NCI-H510A treated with DMSO at 0.1 percent for 48 hours (cell line): ENCODE data around the gene POU2F1.
"Not testable (repeated sequence)": the region's sequence is repeated elsewhere in the genome, so short reads cannot be mapped to it uniquely, and the experiment has no call there.

ENCODE experiments used
- DNase-seq: peaks from one replicate; lab custom pipeline; 2025; lab: John Stamatoyannopoulos, UW

The POU2F1 gene

DNA sequence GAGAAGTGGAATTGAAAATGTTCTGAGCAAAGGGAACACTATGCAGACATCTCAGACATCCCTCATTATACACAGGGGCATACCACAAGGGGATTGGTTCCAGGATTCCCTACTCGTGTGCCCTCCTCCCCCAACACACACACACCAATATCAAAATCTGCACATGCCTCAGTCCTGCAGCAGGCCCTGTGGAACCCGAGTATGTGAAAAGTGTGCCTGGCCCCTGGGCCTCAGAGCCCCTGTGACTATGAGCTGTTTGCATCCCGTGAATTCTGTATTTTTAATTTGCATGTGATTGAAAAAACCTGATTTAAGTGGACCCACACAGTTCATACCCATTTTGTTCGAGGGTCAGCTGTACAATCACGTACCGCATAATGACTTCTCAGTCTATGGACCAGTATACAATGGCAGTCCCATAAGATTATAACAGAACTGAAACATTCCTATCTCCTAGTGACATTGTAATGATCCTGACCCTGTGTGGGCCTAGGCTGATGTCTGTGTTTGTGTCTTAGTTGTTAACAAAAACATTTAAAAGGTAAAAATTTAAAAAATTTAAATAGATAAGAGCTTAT lies 11.3 kb downstream of the POU2F1 start:
- no peak for DNase-seq

DNA sequence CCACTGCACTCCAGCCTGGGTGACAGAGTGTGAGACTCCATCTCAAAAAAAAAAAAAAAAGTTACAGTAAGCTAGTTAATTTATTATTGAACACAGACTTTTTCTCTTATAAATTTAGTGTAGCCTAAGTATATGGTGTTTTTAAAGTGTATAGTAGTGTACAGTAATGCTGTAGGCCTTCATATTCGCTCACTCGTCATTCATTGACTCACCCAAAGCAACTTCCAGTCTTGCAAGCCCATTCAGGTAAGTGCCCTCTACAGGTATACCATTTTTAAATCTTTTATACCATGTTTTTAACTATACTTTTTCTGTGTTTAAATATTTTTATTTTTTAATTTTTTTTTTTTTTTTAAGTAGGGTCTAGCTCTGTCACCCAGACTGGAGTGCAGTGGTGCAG lies 12.1 kb downstream of the POU2F1 start:
- no peak for DNase-seq

DNA sequence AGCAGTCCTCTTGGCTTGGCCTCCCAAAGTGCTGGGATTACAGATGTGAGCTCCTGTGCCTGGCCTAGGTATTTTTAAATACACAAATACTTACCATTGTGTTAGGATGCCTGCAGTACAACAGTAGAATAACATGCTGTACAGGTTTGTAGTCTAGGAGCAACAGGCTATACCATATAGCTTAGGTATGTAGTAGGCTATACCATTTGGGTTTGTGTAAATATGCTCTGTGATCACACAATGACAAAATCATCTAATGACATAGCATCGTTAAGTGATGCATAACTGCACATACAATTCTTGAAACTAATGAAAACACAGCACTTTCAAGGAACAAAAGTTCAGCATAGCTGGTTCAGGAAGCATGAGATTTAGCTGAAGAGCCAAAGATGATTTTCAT lies 12.7 kb downstream of the POU2F1 start:
- no peak for DNase-seq

DNA sequence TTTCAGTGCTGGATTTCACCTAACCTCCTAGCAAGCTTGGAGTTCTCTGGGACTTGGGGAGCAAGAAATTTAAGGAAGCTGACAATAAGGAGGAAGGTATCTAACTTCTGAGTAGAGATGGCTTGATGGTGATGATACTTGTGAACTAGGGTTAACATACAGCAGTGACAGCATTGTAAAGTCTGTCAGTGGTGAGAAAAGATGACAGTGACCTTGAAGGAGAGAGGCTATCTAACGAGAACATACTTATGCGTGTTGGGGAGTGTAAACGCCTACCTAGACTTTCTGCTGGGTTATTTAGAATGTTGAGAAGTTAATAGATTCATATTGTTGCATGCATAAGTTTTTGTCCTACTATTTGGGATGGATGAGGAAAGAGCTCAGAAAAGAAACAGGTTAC lies 16.3 kb downstream of the POU2F1 start:
- no peak for DNase-seq

DNA sequence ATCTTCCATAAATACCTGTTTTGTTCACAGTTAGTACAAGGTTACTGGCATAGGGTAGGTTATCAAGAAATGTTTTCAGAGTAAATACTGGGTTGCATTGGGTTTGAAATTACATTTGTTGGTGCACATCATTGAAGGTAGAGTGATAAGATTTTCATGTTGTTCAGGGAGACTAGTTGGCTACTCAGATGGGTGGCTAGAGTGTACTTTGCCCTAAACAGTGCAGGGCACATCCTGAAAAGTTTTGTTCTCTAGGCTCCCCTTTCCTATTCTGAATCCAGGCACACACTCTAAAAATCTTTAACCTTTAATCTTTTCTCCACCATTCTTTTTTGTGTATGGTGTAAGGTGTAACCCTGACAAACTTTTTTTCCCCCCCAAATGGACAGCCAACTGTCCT lies 18.0 kb downstream of the POU2F1 start:
- DNase-seq, result no peak

DNA sequence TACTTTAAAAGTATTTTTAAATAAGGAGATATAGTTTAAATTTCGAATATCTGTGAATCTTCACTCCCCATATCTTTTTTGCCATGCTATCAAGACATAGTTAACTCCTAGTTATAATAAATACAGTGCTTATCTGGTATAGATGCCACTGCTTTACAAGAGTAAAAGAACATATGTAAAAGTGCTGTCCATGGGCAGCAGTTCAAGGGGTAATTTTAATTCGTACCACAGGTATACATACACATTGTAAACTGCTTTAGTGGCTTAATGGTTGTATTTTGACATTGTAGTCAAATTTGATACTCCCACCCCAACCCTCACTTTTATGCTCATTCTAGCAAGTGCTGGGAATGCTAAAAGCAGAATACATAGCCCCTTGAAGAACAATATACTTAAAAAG lies 18.6 kb downstream of the POU2F1 start:
- no peak for DNase-seq

DNA sequence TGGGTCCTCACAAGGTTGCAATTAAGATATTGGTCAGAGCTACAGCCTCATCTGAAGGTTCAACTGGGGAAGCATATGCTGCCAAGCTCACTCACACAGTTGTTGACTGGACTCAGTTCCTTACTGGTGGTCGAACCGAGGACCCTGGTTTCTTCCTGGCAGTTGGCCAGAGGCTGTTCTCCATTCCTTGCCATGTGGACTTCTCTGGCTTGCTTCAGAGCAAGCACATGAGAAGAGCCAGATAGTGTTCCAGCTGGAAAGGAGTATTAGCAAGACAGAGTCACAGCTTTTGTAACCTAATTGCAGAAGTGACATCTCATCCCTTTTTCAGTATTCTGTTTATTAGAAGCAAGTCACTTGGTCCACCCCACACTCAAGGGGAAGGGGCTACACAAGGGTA lies 23.6 kb downstream of the POU2F1 start:
- no peak for DNase-seq

DNA sequence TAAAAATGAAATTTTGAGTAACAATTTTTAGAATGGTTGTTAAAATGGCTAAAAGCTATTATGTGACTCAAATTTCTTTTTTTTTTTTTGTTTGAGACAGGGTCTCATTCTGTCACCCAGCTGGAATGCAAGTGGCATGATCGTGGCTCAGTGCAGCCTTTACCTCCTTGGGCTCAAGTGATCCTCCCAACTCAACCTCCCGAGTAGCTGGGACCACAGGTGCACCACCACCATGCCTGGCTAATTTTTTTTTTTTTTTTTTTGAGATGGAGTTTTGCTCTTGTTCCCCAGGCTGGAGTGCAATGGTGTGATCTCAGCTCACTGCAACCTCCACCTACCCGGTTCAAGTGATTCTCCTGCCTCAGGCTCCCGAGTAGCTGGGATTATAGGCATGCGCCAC lies 24.5 kb downstream of the POU2F1 start:
- DNase-seq, result not testable (repeated sequence)

DNA sequence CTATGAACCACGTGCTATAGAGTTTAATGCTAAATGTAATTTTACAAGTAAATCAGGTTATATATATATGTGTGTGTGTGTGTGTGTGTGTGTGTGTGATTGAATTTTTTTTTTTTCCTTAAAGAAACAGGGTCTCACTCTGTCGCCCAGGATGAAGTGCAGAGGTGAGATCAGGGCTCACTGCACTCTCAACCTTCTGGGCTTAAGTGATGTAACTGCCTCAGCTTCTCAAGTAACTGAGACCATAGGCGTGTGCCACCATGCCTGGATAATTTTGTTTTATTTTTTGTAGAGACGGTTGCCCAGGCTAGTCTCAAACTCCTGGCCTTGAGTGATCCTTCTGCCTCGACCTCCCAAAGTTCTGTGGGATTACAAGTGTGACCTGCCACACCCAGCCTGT lies 26.3 kb downstream of the POU2F1 start:
- no peak for DNase-seq

DNA sequence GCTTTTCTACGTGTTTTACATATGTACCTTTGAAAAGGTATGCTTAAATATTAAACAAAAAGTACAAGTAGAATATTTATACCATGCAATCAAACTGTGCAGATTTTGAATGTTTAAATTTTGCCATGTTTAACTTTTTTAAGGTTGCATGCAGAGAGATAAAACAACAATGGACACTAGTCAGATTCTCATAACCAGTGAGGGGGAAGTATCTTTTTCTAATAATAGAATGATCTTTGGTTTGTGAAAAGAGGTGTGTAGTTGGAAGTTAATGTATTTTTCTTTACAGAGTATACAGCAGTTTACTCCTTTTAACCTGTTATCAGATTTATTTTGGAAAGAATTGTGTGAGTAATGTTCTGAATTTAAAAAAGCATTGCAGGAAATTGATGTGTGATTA lies 27.1 kb downstream of the POU2F1 start:
- DNase-seq, result no peak

DNA sequence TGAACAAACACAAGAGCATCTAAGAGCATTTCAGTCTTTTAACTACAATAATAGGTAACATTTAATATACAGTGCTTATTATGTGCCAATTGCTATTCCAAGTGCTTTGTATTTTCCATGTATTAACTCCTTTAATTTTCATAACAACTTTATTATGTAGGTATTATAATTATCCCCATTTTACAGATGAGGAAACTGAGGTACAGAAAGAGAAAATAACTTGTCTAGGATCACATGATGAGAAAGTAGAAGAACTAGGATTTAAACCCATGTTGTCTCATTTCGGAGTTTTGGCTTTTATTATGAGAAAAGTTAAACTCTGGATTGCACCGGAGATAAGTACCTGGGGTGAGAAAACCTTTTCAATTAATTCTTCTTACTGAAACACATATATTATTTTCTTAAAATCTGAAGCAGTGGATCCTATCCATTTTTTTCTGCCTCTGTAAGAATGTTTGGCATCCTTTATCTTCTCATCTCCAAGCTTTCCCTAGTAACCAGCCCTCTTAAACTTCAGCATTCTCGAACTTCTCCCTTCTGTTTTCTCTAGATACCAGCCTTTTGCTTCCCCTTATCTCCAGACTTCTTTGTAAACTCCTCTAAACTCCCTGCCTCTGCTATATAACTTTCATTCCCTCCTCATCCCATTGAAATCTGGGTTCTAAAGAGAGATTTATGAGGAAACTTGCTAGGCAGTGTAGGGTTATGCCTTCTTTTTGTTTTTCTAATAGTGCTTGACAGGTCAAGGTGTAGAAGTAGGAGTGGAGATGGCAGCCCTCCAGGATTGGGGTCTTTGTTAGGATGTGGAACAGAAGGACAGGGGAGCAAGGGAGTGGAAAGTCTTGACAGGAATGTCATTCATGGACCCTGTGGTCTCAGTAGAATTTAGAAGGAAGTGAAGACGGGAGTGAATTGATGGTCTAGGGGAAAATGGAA lies 28.3 kb downstream of the POU2F1 start:
- no peak for DNase-seq

DNA sequence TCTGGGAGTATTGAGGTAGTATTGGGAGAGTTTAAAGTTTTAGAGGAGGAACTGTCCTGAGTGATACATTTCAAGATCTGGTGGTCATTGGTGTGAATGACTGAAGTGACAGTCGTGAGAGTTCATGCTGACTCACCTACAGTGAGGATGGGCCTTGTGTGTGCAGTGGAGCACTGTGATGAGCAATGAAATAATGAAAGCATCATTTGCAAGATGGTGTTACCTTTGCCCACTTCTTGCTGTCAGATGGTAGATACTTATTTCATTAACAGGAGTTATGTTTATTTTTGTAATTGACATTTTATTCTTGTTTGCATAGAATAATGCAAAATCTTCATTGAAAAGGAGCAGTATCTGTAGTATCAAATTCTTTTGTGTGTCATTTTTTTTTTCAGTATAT lies 29.0 kb downstream of the POU2F1 start:
- no peak for DNase-seq

DNA sequence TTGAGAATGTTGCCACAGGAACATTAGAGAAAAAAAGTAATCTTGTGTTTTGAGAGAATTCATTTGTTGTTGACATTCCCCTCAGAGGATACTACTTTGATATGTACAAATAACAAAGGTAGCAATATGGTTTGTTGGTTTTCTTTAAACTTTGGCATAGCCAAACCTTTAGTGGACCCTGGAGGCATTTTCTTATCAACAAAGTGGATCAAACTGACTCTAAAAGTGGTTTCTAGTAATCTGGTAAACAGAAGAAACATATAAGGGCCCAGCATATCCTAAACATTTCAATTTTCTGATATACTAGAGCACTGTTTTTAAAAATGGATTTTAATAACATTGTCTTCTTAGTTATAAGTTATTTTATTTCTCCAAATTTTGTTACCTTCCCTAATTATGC lies 29.8 kb downstream of the POU2F1 start:
- DNase-seq, result no peak

DNA sequence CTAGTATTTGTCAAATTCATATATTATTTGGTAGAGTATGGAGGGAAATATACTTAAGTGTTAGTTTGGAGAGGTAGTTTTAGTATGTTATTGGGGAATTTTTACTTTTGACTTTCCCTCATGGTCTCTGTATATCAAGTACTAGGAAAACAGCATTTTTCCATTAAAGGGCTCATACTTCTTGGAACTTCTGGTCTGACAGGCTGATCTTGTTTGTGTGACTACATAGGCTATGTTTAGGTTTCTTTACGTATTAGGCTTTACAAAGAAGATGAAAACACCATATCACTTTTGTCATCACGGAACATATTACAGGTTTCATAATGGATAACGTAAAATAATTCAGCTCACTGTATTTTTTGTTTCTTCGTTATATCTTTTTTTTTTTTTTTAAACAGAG lies 30.8 kb downstream of the POU2F1 start:
- no peak for DNase-seq

DNA sequence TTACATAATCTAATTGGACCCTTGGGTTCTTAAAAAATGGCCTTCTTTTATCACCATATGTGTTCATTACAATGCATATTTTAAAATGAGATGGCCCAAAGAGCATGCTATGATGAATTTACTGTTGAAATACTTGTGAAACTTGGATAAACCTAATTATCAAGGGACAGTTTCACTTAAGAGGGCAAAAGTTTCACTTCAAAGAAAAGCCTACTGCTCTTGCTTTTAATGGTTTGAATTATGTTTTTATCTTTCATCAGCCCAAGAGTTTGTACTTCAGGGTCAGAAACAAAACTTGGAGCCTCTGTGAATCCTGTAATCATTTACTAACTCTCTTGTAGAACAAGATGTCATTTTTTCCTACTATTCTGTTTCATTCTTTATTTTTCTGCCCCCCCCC lies 32.3 kb downstream of the POU2F1 start:
- no peak for DNase-seq

DNA sequence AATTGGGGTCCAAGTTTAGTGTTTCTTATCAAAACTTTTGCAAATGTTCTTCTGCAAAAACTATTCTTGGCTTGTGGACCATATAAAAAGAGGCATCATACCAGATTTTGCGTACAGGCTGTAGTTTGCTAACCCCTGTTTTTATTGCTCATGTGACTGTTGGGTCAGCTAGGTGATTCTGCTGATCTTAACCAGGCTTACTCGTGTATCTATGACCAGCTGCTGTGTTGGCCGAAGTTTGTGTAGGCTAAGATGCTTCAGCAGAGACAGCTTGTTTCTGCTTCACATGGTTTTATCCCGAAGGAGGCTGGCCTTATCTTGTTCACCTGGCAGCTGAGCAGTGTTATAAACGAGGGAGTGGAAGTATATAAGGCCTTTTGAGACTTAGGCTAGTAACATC lies 38.2 kb downstream of the POU2F1 start:
- DNase-seq, result no peak

DNA sequence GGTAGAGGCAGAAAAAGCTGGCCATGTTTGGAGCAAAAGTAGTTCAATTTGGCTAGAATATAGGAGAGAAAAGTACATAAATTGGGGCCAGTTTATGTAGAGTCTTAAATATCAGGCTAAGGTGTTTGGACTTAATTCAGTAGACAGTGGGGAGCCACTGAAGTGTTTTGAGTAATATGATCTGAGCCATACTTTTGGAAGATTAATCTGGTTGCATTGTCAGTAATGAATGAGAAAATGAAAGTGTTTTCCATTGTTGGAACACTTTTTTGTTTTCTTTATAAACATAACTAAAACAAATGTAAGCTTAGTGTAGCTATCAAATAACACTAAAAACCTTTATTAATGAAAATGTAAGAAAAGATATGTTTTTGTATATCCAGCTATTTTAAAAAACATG lies 42.1 kb downstream of the POU2F1 start:
- DNase-seq, result no peak

DNA sequence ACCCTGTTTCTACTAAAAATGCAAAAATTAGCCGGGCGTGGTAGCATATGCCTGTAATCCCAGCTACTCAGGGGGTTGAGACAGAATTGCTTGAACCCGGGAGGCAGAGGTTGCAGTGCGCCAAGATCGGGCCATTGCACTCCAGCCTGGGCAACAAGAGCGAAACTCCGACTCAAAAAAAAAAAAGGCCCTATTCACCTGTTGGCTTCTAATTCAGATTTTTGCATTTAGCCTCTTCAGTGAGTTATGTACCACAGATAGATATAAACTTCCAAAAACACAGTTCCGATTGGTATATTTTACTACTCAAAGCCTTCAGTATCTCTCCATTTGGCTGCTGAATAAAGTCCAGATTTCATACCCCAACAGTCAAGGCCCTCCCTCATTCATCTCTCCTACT lies 42.7 kb downstream of the POU2F1 start:
- no peak for DNase-seq

DNA sequence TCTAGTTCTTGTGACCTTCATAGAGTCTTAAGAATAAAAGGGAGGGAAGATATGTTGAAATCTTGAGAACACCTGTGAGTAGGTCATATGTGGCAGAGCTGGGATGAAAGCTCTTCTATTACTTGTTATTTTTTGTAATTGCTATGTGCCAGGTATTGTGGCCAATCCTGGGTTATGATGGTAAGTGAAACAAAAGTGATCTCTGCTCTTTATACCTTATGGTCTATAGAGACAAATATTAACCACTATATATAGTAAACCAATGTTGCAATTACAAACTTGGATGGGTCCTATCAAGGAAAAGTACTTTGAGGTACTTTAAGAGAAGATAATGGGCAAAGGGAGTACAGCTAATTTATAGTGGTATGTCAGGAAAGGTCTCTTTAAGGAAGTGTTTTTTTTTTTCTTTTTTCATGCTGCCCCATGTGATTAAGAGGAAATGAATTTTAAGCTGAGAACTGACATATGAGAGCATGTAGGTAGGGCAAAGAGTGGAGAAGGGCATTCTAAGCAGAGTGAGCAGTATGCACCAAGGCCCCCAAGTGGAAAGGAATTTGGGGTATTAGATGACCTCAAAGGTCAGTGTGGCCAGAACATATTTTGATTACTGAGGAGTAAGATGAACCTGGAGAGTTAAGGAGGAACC lies 43.3 kb downstream of the POU2F1 start:
- no peak for DNase-seq

DNA sequence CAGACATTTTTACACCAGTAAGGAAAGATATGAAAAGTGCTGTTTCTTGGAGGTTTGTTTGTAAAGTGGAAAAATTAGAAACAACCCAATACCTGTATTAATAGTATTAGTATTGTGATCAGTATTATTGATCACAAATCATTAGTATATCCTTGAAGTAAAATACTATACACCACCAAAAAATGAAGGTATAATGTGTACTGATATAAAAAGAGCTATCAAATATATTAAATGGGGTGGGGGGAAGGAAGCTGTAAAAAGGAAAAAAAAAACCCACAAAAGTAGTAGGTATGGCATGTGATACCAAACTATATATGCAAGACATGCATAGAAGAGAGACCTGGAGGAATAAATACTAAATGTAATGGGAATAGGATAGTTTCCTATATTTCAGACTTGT lies 46.3 kb downstream of the POU2F1 start:
- no peak for DNase-seq

DNA sequence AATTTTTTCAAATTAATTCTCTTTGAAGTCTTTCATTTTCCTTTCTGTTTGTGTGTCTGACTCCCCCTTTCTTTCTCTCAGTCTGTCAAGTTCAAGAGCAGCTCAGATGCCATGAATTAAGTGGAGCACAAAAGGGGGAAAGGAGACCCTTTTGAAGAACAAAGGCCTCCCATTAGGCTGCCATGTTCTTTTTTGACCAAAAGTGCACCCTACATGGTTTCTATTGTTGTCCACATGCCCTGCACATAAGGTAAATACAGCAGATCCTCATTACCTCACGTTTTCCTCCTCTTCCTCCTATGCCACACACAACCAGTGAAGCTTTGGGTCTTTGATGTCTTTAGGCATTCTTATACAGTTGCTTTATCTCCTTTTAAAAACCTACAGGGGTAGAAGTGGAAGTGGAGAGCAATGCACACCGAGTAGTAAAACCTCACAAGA lies 47.7 kb downstream of the POU2F1 start:
- no peak for DNase-seq

DNA sequence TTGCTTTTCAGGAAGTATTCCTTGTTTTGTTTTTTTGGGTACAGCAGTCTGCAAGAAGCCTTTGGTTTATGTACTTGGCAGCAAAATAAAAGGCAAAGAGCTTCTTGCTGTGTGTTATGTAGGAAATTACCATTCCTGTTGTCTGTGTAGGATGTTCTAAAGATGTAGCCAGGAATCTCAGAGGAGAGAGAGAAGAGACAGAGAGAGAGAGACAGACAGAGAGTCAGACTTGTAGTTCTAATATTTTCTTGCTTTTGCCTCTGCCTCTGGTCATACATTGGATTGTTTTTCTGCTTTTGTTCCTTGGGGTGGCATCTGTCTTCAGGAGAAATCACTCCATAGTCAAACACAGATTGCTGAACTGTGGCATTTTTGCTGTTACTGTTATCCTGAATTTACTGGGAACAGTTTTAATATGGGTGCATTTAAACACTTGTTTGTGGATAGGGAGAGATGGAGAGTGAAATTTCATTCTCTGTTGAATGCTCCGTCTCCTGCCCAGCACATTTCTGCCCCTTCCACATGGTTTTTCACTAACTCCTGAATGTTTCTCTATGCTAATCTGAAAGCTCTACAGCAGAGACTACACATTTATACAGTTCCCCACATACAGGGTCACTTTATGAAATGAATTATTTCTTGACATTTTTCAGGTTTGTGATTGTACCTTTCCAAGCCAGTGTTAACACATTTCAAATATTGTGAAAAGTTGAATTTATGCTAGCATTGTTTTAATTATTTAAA lies 49.8 kb downstream of the POU2F1 start:
- no peak for DNase-seq
